WTC11 (cell line): Measurements from ENCODE around the gene SORCS2.

ENCODE experiments used
- CTCF ChIP-seq: fragments of 200-600 bp; IDR thresholded peaks from 2 replicates; pipeline ENCODE4 v1.8.0; 2022; ENCODE audit warnings: antibody characterized with exemption
- IRF2 ChIP-seq: sonication (generic); formaldehyde crosslinking; IDR thresholded peaks from 2 replicates; pipeline ENCODE4 v1.8.0; 2022; ENCODE audit warnings: low read depth, missing genetic modification reagents, borderline replicate concordance
- MYBL2 ChIP-seq: sonication (generic); formaldehyde crosslinking; IDR thresholded peaks from 2 replicates; pipeline ENCODE4 v1.8.1; 2023; ENCODE audit warnings: mild to moderate bottlenecking, moderate library complexity, missing genetic modification reagents
- NR1H2 ChIP-seq: sonication (generic); formaldehyde crosslinking; IDR thresholded peaks from 2 replicates; pipeline ENCODE4 v1.9.0; 2021; ENCODE audit warnings: mild to moderate bottlenecking, moderate library complexity, missing genetic modification reagents
- NR2C2 ChIP-seq: sonication (generic); formaldehyde crosslinking; IDR thresholded peaks from 2 replicates; pipeline ENCODE4 v1.8.0; 2022; ENCODE audit warnings: mild to moderate bottlenecking, missing genetic modification reagents
- SMAD4 ChIP-seq: sonication (generic); formaldehyde crosslinking; IDR thresholded peaks from 2 replicates; pipeline ENCODE4 v1.8.0; 2022; ENCODE audit warnings: mild to moderate bottlenecking, missing genetic modification reagents
- SP1 ChIP-seq: sonication (generic); formaldehyde crosslinking; conservative IDR thresholded peaks from 2 replicates; pipeline ENCODE4 v1.8.1; 2022; ENCODE audit warnings: missing genetic modification reagents
- ZNF425 ChIP-seq: fragments of 250-450 bp; sonication (Bioruptor Pico); conservative IDR thresholded peaks from 2 replicates; pipeline ENCODE4 v1.9.0; 2021; ENCODE audit warnings: mild to moderate bottlenecking

- TF ChIP-seq SP1 (CRISPR knock-in tag), result no peak
- no peak for TF ChIP-seq CTCF
- no peak for TF ChIP-seq IRF2
- TF ChIP-seq MYBL2 (CRISPR knock-in tag), result no peak
- no peak for TF ChIP-seq NR1H2 (CRISPR knock-in tag)
- TF ChIP-seq ZNF425 (CRISPR knock-in tag), result no peak
- no peak for TF ChIP-seq NR2C2 (CRISPR knock-in tag)
- no peak for TF ChIP-seq SMAD4 (CRISPR knock-in tag)
Observed at GRCh38 chr4:7261536-7261935, 69.2 kb downstream of the SORCS2 start.
